Activated CD8-positive, alpha-beta memory T cell treated with anti-CD3 and anti-CD28 coated beads for 1 hour (primary cell): ENCODE measurements around the gene MALRD1.

Experiments
- DNase-seq, 2 donors: peaks; one replicate each; pipeline ENCODE4 v3.0.0-alpha.2; 2020; ENCODE audit warnings: low read depth in 1 of 2; ENCODE audit errors: extremely low read depth in 1 of 2

MALRD1 gene

DNA sequence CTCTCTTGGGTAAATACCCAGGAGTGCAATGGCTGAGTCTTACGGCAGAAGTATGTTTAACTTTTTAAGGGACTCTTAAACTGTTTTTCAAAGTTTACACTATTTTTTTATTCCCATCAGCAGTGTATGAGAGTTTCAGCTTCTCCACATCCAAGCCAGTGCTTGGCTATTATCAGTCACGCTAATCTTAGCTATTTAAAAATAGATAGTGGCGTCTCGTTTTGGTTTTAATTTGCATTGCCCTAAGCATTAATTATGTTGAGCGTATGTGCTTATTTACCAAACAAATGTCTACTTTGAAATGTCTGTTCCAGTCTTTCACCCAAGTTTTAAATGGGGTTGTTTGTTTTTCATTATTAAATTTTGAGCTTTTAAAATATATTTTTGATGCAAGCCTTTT lies 164.0 kb downstream of the MALRD1 start:
- DNase-seq = no peak

DNA sequence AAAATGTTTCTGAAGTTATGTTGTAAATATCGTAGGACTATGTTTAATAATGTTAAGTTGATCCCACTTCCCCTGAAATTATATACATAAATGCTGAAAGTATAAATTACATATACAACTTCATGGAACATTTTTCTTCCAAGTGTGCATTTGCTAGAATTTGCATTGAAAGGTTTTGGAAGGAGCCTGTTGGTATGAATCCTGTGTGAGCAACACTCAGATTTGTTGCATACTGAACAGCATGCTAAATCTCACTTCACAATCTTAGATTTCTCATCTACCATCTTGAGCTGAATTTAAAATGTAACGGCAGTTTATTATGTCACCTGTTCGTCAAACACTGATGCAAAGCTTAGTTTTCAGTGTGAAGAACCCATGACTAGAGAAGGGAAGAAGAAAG lies 172.6 kb downstream of the MALRD1 start:
- DNase-seq = no peak

DNA sequence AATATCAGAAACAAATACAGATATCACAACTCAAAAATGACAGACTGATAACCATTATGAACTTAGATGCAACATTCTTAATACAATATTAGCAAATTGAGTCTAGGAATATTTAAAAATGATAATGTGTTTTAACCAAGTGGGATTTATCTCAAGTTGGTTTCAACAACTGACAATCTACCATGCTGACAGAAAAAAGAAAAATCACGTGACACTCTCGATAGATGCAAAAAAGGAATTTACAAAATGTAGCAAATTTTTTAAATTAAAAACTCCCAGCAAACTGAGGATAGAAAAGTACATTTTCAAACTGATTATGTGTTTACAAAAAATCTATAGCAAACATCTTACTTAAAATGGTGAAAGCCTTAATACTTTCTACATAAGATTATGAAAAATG lies 177.4 kb downstream of the MALRD1 start:
- no peak for DNase-seq

DNA sequence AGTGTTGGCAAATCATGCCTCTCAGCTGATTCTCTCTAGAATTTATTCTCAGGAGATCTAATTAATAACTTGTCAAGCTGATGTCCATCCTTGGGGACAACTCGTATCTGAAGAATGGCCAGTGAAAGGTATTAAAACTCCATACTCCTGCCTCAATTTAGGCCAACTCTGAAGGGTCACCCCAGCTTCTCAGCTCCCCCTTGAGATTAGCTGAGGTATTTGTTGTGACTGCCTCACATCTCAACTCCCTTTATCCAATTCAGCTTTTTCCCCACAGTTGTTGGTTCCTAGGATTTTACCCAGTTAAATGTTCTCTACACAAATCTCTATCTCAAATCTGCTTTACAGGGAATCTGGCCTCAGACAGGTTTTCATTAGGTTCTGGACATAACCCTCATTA lies 182.4 kb downstream of the MALRD1 start:
- DNase-seq = no peak

DNA sequence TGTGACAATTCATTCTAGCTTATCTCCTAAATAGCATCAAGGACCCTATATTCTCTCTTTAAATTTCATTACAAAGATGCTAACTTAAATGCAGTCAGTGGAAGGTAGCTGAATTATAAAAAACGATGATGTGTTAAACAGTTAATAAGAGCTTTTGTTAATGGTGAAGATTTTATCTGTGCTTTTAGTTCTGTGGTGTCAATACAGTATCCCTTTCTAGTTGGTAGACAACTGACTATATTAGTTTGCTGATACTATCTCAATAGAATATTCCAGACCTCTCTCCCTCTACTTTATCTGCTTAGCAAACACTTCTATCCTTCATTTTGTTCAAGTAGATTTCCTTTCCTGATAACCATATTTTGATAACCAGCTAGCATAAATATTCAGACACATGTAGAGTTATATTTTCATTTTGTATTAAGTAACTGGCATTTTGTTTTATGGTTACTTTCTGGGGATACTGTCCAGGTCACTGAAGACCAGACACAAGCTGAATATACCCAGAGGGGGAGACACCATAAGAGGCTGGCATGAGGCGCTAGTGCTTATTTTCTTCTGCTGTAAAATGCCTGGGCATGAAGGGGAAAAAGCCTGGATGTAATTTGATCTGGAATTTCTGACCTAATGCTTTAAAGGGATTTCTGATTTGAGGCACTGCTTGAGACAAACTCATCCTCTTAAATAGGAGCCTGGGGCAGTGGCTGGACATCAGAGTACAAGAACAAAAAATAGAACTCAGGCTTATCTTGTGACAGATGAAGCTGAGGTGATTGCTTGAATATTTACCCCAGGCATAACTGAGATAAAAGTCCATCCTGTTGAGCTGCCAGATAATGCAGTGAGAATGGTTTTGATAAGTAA lies 197.5 kb downstream of the MALRD1 start:
- no peak for DNase-seq

DNA sequence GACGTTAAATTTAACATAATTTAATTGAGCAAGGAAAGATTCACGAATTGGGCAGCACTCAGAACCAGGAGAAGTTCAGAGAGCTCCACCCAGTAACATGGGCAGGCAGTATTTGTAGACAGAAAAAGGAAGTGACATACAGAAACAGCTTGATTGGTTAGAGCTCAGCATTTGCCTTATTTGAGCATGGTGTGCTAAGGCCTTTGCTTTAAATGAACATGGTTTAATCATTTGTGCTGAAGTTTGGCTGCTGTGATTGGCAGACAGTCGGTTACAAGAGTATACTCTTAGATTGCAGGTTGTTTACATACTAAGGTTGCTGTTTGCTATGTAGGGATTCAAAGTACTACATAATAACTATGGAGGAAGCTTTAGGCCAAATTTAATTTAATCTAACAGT lies 199.2 kb downstream of the MALRD1 start:
- DNase-seq = no peak

DNA sequence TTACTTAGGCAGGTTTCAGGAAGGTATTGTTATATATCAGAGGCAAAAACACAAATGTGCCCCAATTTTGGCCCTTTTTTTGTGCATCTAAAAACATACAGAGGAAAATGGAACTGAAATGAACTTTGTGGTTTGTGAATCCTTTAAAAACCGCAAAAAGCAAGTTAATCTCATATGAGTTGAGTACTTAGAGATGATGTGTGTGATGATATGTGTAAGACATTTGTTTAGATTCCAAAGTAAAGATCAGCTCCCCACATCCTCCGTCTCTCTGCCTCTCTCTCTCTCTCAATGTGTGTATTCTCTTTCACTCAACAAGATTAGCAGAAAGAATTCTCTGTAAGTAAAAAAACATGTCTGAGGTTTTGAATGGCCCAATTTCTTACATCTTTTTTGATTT lies 201.9 kb downstream of the MALRD1 start:
- no peak for DNase-seq

DNA sequence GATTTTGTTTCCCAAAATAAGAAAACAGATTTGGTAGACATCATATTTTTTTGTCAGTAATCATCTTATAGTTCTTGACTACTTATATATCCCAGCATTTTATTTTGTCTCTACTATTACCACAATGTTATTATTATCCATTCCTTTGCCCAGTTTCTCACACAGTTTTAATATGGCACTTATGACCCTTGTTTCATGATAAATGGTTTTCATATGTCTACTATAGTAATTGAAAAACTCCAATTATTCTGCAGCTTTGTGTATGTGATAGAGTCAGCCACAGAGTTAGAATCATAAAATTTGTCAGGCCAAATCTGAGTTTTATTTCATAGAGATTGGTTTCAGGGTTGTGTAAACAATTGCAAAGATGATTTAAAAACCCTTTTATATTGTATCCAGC lies 203.9 kb downstream of the MALRD1 start:
- no peak for DNase-seq

DNA sequence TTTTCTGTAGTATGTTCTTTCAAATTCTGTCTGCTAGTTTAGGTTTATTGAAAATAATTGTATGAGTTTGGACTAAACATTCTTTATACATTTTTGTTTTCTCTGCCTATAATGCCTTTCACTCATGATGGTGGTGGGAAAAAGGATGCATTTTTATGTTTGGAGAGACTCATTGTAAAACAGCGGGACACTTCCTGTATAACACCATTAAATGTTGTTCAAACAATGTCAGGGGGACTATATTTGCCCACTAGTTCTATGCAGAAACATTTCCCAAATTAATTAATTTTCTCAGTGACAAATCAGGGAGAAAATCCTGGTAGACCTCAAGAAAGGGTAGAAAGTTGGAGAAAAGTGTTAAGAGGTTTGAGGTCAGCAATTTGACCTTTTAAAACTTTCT lies 207.7 kb downstream of the MALRD1 start:
- no peak for DNase-seq

DNA sequence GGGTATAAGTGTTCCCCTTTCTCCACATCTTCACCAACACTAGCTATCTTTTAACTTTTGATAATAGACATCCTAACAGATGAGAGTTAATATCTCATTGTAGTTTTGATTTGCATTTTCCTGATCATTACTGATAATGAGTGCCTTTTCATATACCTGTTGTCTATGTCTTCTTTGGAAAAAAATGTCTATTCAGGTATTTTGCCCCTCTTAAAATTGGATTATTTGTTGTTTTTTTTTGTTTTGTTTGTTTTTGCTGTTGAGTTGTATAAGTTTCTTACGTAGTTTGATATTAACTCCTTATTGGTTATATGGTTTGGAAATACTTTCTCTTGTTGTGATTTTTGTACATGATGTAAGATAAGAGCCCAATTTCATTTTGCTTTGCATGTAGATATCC lies 214.7 kb downstream of the MALRD1 start:
- DNase-seq = no peak

DNA sequence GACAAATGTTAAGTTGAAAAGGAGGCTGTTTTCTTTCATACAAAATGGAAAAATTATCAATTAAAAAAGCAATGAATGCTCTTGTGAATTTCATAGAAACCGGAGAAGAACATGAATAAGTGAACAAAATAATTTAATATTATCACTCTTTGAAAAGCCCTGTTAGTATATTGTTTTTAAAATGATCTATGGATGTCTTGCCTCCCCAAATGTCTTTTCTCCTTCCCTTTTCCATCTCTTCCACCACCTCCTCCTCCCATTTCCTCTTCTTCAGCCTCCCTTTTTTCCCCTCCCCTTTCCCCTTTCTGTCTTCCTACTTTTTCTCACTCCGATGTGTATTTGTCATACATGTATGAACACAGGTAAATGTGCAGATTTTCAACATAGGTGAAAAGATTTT lies 234.7 kb downstream of the MALRD1 start:
- no peak for DNase-seq

DNA sequence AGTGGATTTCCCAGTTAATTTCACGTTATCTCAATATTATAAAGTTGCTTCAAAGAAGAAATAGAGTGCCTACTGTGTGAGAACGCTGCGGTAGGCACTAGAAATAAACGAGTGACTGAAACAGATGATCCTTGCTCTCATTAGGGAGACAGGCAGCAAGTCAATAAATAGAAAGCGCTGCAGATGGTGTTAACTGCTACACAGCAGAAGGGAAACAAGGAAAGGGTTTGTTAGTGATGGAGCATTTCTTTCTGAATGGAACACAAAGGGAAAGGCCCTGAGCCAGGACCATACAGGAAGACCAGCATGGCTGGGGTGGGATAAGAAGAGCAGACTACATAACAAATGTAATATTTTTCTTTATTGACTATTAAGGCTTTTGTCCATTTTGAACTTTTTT lies 235.2 kb downstream of the MALRD1 start:
- DNase-seq = no peak

DNA sequence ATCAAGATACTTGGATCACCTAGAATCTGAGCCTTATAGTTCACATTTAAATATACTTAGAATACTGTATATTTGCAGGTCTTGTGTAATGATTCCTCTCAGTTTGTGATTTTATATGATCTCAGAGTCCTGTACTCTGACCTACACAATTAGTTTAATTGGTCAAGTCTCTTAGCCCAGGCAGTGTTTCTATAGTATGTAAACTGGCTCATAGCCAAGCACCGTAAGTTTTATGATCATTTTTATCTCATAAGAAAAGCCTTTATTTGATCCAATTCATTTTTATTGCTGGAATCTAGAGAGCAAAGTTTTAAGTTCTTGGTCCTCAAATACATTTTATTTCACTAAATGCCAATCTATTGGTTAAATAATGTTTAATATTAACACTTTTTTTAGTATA lies 242.2 kb downstream of the MALRD1 start:
- DNase-seq = no peak

DNA sequence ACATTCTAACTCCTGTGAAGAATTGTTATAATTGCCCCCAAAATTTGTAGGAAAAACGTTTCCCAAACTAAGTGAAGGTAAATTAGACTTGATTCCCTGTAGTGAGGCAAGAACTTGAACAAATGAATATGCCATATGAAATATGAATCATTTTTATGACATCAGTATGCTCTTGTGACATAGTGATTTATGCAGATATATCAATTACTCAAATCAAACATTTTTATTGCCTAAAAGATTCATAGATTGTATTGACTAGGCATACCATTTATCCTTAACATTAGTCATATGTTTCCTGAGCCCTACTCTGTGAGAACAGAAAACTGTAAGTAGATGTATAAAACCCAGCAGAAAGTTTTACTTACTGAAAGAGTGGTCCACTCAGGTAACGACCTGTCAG lies 245.6 kb downstream of the MALRD1 start:
- no peak for DNase-seq

DNA sequence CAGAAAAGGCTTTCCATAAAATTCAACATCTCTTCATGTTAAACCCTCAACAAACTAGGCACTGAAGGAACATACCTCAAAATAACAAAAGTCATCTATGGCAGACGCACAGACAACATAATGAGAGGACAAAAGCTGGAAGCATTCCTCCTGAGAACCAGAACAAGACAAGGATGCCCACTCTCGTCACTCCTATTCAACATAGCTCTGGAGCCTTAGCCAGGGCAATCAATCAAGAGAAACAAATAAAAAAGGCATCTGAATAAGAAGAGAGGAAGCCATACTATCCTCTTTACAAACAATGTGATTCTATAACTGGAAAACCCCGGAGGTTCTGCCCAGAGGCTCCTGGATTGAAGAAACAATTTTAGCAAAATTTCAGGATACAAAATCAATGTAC lies 251.0 kb downstream of the MALRD1 start:
- DNase-seq = no peak

DNA sequence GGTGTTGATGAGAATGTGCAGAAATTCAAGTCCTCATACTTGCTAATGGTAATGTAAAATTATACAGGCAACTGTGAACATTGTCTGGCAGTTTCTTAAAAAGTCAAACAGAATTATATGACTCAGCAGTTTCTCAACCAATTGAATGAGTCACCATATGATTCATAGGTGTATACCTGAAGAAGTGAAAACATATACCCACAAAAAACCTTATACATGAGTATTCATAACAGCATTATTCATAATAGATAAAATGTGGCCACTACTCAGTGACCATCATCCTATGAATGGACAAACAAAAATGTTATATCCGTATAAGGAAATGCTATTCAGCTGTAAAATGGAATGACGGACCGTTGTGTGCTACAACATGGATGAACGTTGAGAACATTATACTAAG lies 253.5 kb downstream of the MALRD1 start:
- DNase-seq = no peak

DNA sequence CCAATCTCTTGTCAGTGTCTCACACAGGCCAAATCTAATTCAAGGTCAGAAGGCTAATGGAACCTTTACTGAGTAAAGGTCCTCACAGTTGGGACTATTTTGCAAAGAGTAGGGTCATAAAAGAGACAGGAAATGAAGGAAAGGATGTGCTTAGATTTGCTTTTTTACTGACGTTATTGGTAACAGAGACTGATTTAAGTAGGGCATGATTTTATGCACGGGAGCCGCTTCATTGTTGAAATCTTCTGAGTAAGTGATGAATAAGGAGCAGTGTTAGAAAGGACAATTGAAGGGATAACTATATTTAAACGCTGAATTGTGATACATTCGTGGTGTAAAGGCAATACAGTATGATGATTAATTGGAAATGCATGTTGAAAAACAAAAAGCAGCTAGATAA lies 261.5 kb downstream of the MALRD1 start:
- no peak for DNase-seq

DNA sequence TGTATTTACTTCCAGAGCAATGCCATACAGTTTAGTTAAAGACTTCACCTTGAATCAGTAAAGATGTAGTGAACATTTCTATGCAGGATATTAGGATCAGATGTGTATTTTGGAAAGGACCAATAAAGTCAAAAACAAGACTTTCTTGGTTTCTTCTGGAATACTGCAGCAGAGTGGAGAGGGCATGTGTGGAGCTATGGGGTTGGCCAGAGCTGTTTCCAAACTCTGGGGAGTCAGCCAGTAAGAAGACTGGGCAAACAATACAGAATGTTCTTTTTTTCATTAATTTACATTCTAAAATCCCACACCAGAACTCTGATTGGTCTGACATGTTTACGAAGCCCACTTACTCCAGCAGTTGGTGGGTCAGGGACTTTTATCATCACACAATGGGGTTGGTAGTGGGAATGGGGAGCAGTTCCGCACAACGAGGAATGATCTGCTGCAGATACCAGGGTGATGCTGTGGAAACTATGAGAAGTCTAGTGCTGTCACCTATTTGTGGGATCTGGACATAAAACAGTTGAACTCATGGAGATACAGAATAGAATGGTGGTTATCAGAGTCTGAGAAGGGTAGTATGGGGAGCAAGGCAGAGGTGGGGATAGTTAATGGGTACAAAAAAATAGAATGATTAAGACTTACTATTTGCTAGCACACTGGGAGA lies 267.7 kb downstream of the MALRD1 start:
- no peak for DNase-seq

DNA sequence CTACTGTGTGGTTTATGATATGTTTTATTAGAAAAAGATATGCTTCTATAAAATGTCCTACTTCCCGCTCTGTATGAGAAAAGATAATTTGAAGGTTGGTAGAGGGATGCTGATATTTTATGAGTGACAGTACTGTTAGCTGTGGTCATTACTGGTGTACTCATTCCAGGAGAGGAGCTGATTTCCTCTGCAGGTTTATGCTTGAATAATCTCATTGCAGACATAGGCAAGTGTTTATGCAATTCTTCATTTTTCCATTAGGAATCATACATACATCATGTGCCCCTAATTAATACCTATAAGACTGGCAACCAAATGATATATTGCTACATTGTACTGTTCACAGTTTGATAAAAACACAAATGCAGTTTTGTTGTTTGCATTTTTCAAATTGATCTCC lies 269.4 kb downstream of the MALRD1 start:
- no peak for DNase-seq

DNA sequence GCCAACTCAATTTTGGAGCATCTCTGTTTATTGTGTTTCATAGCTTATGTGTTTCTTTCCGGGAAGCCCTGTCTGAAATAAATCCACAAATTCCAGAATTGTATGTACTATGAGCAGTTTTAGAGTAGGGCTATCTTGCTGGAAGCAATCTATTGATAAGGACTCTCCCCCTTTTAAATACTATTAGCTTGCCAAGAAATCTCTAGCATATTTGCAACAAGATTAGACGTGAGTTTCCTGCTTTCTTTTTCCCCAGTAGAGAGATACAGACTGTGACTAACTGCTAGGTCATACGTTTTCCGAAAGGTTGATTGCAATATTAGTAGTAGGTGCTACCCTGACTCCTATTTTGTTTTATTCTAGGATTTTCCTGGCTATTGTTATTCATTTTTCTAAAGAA lies 277.0 kb downstream of the MALRD1 start:
- DNase-seq = no peak

DNA sequence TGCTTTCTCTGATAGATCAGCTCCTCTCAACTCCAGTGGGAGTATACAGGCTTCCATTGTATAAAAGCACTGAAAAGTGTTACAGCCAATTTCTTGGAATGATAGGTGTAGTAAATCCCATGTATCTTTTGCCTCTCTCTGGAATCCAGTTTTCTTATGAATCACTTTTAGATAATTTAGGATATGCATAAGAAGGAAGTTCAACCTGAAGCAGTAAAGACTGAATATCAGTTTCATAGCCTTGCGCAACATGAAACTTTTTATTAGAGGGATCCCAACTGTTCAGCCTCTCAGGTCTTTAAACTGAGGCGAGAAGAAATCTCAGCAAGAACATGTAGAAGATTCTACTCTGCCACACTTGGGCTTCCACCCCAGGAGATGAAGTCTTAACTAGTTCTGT lies 280.0 kb downstream of the MALRD1 start:
- no peak for DNase-seq

DNA sequence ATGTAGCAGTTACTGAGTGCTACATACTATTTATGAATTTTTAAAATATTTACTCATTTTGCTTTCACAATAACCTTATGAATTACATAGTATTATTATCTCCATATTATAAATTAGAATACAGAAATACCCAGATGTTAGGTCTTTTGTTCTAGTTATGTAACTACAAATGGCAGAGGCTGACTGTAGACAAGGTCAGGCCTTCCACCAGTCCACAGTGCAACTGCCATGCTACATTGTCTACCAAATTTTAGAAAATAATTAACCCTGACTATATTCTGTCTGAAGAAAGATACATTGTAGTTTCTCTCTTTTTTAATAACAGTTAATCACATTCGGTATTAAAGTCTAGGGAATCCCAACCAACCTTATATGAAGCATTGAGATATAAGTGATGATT lies 280.9 kb downstream of the MALRD1 start:
- no peak for DNase-seq

DNA sequence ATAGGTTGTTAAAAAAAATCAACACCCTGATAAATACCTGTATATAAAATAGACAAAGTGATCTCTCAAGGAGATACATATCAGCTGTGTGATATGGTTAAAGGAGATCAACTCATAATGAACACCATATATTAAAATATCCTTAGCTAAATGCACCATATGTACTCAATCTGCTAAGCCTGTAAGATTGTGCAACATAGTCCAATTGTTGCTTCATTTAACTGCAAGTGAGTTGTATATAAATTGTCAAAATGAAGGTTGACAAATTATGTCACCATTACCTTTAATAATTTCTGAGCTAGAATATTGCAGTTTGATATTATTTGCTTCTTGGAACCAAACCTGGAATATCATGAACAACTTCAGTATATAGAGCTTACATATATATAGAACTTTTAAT lies 283.7 kb downstream of the MALRD1 start:
- DNase-seq = no peak
